ENCODE data around the gene MARVELD2.
"Not testable (repeated sequence)": the region's sequence is repeated elsewhere in the genome, so short reads cannot be mapped to it uniquely, and the experiment has no call there.

The MARVELD2 gene, protein sequence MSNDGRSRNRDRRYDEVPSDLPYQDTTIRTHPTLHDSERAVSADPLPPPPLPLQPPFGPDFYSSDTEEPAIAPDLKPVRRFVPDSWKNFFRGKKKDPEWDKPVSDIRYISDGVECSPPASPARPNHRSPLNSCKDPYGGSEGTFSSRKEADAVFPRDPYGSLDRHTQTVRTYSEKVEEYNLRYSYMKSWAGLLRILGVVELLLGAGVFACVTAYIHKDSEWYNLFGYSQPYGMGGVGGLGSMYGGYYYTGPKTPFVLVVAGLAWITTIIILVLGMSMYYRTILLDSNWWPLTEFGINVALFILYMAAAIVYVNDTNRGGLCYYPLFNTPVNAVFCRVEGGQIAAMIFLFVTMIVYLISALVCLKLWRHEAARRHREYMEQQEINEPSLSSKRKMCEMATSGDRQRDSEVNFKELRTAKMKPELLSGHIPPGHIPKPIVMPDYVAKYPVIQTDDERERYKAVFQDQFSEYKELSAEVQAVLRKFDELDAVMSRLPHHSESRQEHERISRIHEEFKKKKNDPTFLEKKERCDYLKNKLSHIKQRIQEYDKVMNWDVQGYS

DNA sequence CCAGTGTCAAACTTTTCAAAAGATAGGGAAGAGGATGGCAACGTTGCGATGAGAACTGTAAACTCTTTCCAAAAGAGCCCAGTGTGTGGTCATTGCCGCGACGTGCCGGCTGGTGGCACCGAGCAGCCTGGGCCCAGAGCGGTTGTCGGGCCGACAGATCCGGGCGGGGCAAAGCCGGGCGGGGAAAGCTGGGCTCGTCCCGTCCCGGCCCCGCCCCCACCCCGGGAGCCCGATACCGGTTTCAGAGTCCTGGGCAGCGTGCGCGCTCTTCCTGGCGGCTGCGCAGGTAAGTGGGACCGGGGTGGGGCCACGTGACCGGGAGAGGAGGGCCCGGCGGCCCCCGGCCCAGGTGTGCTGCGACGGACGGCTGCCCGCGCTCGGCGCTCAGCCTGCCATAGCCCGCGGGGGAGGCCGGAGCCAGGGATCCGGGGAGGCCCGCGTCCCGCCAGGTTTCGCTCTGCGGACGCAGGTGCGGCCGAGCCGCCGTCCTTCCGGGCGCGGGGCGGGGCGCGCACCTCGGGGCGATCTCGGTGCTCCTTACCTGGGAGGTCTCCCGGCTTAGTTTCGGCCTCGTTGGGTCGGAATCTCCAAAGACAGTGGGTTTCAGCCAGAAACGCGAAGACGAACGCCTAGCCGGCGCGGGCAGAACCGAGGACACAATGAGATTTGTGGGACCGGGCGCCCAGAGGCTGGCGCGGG is at the start of gene MARVELD2:
Gene MARVELD2, plus strand, starts transcription at position 232 of the 699 bp plus-strand sequence. CDS start 4,270 bp downstream, outside the sequence.
- peak; percentile 65 for DNase-seq

DNA sequence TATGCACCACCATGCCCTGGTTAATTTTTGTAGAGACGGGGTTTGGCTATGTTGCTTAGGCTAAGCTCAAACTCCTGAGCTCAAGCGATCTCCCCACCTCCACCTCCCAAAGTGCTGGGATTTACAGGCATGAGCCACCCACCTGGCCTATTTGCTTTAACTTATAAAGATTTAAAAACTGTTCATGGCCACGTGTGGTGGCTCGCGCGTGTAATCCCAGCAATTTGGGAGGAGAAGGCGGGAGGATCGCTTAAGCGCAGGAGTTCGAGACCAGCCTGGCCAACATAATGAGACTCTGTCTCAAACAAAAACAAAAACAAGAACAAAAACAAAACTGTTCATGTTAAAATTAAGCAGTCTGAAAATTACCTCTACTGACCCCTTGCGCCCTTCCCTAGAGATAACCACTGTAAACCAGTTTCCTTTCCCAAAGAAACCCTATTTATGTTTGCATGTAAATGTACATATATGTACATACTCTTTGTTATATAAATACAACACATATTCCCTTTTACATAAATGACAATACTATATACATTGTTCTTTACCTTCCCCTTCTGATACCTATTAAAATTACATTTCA is 47.1 kb upstream of the MARVELD2 start:
- DNase-seq = no peak

DNA sequence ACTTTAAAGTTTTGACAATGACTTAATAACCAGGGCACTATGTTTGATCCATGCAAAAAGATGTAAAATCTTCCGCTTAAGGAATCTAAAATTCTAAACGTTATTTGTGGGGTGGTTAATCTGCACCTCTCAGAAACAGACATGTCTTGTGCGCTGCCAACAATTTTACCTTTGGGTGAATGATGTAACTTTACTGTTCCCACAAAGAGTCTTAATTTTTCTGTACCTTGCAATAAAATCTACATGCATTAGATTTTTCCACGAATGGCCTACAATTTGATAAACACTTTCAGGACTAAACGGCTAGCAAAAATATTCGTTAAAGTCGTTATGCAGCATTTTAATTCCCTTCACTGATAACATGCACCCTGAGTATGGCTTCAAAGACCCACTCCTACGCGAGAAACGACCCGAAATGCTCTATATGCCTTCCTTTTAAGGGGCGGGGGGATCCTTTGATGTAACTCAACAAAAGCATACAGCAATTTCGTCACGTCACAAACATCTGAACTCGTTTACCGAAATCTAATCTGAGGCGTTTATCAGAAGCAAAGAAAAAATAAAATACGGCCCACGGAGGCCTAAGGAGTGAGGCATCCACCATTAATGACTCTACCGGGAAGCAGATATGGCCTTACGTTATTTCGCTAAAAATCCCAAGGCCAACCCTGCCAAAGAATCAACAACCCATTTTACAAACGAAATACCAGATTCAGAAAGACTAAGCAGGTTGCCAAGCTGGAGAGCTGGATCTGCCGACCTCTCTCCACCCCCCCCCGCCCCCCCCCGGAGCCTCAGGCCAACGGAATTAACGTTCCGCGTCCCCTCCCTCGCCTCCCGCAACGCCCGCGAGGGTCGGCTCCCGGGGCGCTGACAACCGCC is 46.2 kb upstream of the MARVELD2 start:
- no peak for DNase-seq

DNA sequence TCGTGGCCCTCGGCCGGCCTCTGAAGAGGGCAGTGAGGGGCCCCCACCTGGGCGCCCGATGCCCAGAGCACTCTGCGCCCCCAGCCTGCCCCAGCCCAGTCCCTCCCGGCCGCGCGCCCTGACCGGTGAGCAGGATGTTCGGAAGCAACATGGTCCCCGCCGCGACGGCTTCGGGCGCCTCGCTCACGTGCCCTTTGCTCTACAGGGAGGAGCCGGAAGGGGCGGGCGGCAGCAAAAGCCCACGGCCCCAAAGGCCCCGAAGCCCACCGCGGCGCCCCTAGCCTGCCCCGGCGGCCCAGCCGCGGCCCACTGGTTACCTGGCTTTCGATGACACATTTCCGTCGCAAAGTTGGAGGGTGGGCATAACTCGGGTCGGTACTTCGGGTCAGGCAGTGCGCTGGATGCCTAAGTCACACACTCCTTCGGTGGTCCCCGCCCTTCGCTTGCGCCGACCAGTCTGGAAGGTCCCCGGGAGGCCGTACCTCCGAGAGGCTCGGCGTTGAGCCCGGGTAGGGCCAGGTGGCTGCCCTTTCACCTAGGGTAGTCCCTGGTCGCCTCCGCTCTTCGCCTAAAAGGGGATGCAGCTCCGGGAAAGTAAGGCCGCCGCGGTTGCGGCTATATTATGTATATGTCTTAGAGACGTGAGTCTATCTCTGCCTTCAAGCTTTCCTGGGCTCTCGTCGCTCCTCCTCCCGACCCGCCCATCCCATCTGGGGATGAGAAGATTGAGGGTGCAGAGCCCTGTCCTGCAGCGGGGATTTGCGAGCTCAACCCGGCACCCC is 45.4 kb upstream of the MARVELD2 start, which contains the start of the genes AK6, RAD17 and TAF9:
Gene AK6, minus strand, starts transcription at position 181 of the 782 bp plus-strand sequence. Its CDS starts 30 bp downstream, at position 151.
Gene RAD17, plus strand, starts transcription at position 479 of the 782 bp plus-strand sequence. CDS start 2,391 bp downstream, outside the sequence.
Gene TAF9, minus strand, starts transcription at position 181 of the 782 bp plus-strand sequence. CDS start 3,783 bp downstream, outside the sequence.
- DNase-seq = peak; percentile 88

DNA sequence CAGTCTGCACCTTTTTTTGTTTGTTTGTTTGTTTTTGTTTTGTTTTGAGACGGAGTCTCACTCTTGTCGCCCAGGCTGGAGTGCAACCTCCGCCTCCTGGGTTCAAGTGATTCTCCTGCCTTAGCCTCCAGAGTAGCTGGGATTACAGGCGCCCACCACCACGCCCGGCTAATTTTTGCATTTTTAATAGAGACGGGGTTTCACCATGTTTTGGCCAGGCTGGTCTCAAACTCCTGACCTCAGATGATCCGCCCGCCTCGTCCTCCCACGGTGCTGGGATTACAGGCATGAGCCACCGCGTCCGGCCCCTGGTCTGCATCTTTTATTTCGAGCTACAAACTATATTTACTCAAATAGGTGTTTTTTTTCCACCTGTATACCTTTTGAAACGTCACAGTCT is 44.6 kb upstream of the MARVELD2 start:
- DNase-seq = not testable (repeated sequence)

DNA sequence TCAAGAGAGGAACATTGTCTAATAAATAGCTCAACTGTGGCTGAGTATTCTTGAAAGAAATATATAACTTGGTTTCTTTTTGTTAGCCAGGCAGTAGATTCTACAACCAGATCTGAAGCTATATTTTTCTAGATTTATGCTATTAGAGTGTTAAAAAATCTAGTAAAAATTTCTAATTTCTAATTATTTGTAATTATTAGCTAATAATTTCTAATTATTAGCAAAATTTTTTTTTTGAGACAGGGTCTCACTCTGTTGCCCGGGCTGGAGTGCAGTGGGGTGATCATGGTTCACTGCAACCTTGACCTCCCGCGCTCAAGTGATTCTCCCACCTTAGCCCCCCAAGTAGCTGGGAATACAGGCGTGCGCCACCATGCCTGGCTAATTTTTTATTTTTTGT is 42.5 kb upstream of the MARVELD2 start:
- no peak for DNase-seq

DNA sequence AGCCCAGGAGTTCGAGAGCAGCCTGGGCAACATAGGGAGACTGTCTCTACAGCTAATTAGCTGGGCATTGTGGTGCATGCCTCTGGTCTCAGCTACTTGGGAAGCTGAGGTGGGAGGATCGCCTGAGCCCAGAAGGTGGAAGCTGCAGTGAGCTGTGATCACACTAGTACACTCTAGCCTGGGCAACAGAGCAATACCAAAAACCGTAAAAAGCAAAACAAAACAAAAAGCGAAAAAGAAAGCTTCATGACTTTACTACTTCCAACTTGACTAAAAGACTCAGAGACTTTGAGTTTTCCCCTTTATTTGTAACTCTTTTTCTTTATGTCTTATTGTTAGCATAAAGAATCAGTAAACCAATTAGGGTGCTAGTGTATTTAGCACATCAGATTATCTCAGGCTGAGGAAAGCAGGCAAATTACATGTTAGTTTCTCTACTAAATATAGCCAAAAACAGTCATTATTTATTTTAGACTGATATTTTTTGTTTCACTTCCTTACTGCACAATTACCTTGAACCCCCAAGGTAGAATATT is 39.9 kb upstream of the MARVELD2 start:
- DNase-seq = no peak

DNA sequence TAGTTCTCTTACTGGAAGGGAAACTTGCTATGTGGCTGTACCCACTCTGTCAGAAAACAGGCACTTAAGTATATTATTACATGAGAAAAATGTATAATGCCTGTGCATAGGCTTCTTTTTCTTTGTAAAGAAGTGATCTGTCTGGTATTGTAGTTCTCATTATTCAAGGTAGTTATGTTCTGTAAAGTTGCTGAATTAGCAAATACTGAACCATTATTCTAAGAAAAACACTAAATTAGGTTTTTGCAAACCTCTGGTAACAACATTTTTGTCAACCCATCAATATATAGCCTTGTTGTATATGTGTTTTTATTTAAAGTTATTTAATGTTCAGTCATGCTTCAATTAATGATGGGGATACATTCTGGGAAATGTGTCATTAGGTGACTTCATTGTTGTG is 36.5 kb upstream of the MARVELD2 start:
- no peak for DNase-seq

DNA sequence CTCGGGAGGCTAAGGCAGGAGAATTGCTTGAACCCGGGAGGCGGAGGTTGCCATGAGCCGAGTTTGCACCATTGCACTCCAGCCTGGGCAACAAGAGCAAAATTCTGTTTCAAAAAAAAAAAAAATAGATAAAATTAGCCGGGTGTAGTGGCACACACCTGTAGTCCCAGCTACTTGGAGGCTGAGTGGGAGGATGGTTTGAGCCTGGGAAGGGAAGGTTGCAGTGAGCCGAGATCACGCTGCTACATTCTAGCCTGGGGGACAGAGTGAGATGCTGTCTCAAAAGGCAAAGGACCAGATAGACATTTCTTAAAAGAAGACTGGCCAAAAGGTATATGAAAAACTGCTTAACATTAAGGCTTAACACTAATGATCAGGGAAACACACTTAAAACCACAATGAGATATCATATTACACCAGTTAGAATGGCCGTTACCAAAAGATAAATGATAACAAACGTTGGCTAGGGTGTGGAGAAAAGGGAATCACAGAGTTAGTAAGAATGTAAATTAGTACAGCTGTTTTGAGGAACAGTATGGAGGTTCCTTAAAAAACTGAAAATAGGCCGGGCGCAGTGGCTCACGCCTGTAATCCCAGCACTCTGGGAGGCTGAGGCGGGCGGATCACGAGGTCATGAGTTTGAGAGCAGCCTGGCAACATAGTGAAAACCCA is 10.1 kb upstream of the MARVELD2 start:
- peak; percentile 21 for DNase-seq

DNA sequence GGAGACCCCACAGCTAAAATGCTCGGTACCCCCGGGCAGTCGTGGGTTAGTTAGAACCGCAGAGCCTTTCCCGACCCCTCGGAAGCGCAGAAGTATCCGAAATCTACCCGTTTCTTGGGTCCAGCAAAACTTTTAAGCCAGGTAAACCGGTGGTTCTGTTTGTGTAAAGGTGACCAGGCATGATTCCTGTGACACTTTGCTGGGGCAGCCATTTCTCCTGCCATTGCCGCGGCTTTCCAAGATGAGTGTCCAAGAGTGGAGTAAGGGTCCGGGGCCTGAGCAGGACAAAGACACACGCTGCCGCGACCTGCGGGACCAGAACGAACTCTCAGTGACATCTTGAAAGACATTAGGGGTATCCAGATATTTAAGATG is 655 bp downstream of the MARVELD2 start:
- DNase-seq = no peak

DNA sequence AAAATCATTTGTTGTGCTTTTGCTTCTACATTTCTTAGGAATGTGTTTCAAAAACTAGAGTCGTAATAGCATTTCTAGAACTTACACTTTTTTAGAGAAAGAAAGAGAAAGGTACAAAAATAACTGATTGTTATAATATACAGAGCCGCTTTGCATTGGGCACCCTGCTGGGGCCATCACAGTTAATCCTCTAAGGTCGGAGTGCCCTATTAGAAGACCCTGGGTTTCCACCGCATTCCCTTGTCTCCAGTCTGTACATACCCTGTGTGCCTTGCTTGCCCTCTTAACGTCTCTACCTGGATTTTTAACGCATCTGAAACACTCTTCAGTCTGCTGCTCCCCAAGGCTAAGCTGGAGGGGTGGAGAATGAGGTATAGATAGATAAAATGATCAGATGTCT is 1.3 kb downstream of the MARVELD2 start:
- DNase-seq = no peak

DNA sequence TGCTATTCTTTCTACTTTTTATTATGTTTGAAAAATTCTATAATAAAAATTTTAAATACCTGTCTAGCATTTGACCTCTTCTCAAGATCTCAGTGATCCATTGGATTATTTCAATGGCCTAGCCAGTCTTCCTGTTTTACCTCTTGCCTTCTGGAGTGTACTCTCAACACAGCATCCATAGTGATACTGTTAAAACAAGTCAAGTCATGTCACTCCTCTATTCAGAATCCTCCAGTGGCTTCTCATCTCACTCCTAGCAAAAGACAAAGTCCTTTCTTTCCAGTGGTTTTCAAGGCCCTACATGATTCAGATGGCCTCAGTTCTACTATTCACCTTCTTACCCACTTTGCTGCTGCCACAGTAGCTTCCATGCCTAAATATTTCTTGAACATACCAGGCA is 1.8 kb downstream of the MARVELD2 start:
- no peak for DNase-seq

DNA sequence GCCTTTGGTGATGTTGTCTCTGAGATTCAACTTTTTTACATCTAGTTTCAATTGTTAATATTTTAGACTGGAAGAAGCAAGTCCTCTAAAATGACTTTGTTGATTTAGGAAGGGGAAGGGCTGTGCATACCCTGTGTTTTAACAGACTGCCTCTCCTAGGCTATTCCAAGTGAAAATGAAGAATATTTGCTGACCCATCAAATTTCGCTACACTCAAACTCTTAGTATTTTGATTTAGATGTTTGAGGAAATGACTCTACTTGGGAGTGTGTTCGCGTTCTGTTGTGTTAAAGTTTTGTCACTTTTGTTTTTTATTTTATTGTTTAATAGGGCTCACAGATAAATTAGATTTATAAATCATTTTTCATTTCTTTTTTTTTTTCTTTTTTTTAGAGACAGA is 3.6 kb downstream of the MARVELD2 start:
- no peak for DNase-seq

DNA sequence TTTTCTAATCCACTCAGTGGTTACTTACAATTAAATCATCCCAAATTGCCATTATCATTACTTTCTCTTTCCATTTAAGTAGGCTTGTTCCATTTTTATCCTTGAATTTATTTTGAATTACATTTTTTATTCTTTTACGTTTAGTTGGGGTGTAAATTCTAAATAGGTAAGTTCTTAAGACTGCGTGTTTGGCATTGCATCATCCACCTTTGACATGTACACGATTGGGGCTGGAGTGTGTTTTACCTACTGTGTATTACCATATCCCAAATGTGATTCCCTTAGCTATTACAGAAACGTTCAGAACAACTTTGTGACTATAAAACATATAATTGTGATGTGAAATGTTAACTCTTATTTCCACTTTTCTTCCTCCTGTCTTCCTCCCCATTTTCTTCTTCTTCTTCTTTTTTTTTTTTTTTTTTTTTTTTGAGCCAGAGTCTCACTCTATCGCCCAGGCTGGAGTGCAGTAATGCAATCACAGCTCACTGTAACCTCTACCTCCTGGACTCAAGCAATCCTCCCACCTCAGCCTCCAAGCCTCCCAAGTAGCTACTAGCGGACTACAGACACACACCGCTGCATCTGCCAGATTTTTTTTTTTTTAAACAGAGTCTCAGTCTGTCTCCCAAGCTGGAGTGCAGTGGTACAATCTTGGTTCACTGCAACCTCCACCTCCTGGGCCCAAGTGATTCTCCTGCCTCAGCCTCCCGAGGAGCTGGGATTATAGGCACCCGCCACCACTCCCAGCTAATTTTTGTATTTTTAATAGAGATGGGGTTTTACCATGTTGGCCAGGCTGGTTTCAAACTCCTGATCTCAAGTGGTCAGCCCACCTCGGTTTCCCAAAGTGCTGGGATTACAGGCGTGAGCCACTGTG is 16.7 kb downstream of the MARVELD2 start:
- no peak for DNase-seq

DNA sequence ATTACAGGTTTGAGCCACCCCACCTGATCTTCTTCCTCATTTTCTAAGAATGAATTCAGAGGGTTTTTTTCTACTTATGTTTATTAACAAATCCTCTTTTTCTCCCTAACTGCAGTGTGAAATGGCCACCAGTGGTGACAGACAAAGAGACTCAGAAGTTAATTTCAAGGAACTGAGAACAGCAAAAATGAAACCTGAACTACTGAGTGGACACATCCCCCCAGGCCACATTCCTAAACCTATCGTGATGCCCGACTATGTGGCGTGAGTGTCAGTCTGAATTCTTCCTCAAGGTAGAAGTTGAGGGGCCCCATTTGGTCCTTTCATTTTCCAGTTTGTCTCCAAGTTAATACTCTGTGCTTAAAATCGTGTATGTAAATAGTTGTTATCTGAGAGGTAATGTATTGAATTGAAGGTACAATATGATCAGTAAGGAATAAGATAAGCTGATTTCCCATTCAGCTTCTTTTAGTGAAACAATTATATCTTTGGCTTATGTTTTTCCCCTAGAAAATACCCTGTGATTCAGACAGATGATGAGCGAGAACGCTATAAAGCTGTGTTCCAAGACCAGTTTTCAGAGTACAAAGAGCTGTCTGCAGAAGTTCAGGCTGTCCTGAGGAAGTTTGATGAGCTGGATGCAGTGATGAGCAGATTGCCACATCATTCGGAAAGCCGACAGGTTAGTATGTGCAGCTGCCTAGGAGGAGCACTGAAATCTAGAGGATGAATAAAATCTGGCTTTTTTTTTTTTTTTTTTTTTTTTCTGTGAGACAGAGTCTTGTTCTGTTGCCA is 17.7 kb downstream of the MARVELD2 start:
- no peak for DNase-seq

DNA sequence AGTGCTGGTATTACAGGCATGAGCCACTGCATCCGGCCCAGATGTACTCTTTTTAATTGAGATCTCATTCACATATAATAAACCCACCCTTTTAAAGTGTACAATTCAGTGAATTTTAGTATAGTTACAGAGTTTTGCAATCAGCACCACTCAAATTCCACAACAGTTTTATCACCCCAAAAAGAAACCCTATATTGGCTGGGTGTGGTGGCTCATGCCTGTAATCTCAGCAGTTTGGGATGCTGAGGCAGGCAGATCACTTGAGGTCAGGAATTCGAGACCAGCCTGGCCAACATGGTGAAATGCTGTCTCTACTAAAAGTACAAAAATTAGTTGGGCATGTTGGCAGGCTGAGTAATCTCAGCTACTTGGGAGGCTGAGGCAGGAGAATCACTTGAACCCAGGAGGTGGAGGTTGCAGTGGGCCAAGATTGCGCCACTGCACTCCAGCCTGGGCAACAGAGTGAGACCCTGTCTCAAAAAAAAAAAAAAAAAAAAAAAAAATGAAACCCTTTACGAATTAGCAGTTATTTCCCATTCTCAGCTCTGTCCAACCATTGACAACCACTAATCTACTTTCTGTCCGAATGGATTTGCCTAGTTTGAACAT is 20.5 kb downstream of the MARVELD2 start:
- not testable (repeated sequence) for DNase-seq

DNA sequence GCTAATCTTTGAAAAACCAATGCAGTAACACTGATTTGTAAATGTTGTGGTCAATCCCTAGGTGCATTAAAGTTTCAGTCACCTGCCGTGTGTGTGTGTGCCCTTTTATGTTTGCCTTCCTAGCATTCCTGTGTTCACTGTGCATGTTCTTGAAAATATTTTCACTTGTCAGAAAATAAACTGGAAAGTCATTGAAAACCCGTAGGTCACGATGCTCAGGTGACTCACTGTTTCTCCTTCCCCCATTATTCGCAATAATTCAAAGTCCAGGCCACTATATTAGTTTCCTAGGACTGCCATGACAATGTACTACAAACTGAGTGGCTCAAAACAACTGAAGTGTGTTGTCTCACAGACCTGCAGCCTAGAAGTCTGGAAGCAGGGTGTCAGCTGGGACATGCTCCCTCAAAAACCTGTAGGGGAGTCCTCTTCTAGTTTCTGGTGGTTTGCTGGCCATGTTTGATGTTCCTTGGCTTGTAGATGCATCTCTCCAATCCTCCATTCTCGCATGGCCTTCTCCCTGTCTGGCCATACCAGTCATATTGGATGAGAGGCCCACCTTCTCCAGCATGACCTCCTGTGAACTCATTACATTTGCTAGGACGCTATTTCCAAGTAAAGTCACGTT is 29.3 kb downstream of the MARVELD2 start:
- no peak for DNase-seq

DNA sequence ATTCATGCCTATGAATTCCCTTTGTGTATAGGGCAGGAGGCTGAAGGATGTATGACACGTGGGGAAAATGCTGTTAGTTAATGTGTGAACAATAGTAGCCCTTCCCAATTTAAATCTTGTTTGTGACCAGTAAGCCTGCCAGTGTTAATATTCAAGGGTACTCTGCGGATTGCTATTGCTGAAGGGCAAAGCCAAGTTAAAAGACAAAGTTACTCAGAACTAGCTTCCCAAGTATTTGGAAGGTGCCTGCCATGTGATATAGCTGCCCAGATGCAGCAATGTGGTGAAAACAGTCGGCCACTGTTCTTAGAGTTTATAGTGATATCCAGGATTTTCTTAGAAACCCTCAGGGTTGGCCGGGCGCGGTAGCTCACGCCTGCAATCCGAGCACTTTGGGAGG is 34.6 kb downstream of the MARVELD2 start:
- DNase-seq = no peak
